NB4 (cell line): Measurements from ENCODE around the gene EPHA6.

Source experiments
- CTCF ChIP-seq: IDR thresholded peaks from one replicate; pipeline ENCODE4 v1.5.1; 2012; ENCODE audit warnings: low read depth, low read length
- MYC ChIP-seq: IDR thresholded peaks from 2 replicates; pipeline ENCODE4 v1.6.1; 2011; ENCODE audit warnings: low read depth, low read length
- POLR2A ChIP-seq: IDR thresholded peaks from 2 replicates; pipeline ENCODE4 v1.6.1; 2011; ENCODE audit warnings: mild to moderate bottlenecking; ENCODE audit not compliant: insufficient read length; ENCODE audit errors: extremely low read depth

GRCh38 chr3:96852849-96853248, 38.5 kb downstream of the EPHA6 start:
- TF ChIP-seq CTCF, result no peak
- TF ChIP-seq MYC, result no peak
- no peak for TF ChIP-seq POLR2A
